Vagina (tissue), 2 donors: Measurements from ENCODE around the gene COX20.

ENCODE experiments used
- CTCF ChIP-seq, 3 experiments: fragments of 450-650 bp in 2 of 3; fragments of 200-600 bp in 1 of 3; sonication (generic) in 1 of 3; IDR thresholded peaks; one replicate each; pipeline ENCODE4 v1.5.1; 2017 to 2019; ENCODE audit warnings: antibody characterized with exemption in 3 of 3, mild to moderate bottlenecking in 2 of 3, moderate library complexity in 2 of 3
- POLR2A ChIP-seq, 2 donors: fragments of 450-650 bp; IDR thresholded peaks; one replicate each; pipeline ENCODE4 v1.6.1; 2017; ENCODE audit warnings: antibody characterized with exemption in 2 of 2, mild to moderate bottlenecking in 2 of 2, moderate library complexity in 2 of 2
- POLR2AphosphoS5 ChIP-seq, 2 donors: sonication (generic); formaldehyde crosslinking; IDR thresholded peaks; one replicate each; pipeline ENCODE4 v1.9.0; 2017; ENCODE audit warnings: antibody characterized with exemption in 2 of 2, mild to moderate bottlenecking in 2 of 2, low read depth in 1 of 2; ENCODE audit not compliant: insufficient read depth in 1 of 2

GRCh38 chr1:244789731-244790130 is 45.7 kb upstream of the COX20 start:
- TF ChIP-seq POLR2AphosphoS5 (IDR thresholded peaks at IDR 0.05; ENCODE audit: insufficient read depth in 1 of 2, low read depth in 1 of 2) (no peak), CTCF (IDR thresholded peaks at IDR 0.05) (no peak), POLR2A (IDR thresholded peaks at IDR 0.05) (no peak)
